GM23338 (cell line): Measurements from ENCODE around the gene PRPF18. TPM values are rescaled to one million over a fixed set of nuclear protein-coding genes. Genes with fewer than 3 reads are reported as not detected.

Experiments used
- ATAC-seq: fragments of 200-7000 bp; cut with Tn5 transposase; 3 replicates; pipeline ENCODE4 v1.9.1; 2020
- DNase-seq: peaks from one replicate; pipeline ENCODE4 v3.0.0-alpha.2; 2015; ENCODE audit warnings: low spot score
- H2AFZ ChIP-seq: fragments of 200-600 bp; sonication (generic); 2 replicates; pipeline ENCODE4 v1.8.0; 2016; ENCODE audit warnings: antibody characterized with exemption, mild to moderate bottlenecking, moderate library complexity
- H3F3A ChIP-seq: fragments of 200-600 bp; sonication (generic); replicated peaks from 2 replicates; pipeline ENCODE4 v1.8.0; 2017; ENCODE audit warnings: antibody characterized with exemption, mixed run types, low read depth
- H3K27ac ChIP-seq: fragments of 200-600 bp; sonication (generic); 2 replicates; pipeline ENCODE4 v1.6.1; 2016; ENCODE audit warnings: low read depth
- H3K27me3 ChIP-seq: fragments of 200-600 bp; sonication (generic); 2 replicates; pipeline ENCODE4 v1.8.0; 2016; ENCODE audit warnings: mild to moderate bottlenecking, mixed run types, moderate library complexity; ENCODE audit not compliant: insufficient read depth
- H3K36me3 ChIP-seq: fragments of 200-600 bp; sonication (generic); 2 replicates; pipeline ENCODE4 v1.8.0; 2016; ENCODE audit warnings: mild to moderate bottlenecking; ENCODE audit not compliant: insufficient read depth
- H3K4me1 ChIP-seq: fragments of 200-600 bp; sonication (generic); 2 replicates; pipeline ENCODE4 v1.8.0; 2016; ENCODE audit warnings: mild to moderate bottlenecking, moderate library complexity; ENCODE audit not compliant: insufficient read depth
- H3K4me2 ChIP-seq: fragments of 200-600 bp; sonication (generic); 2 replicates; pipeline ENCODE4 v1.7.1; 2017; ENCODE audit warnings: mixed run types
- H3K4me3 ChIP-seq: fragments of 200-600 bp; sonication (generic); 2 replicates; pipeline ENCODE4 v1.6.1; 2016; ENCODE audit warnings: mixed run types
- H3K79me2 ChIP-seq: fragments of 200-600 bp; sonication (generic); replicated peaks from 2 replicates; pipeline ENCODE4 v1.8.0; 2017; ENCODE audit warnings: mild to moderate bottlenecking; ENCODE audit not compliant: insufficient read depth
- H3K9me2 ChIP-seq: fragments of 200-600 bp; sonication (generic); 2 replicates; pipeline ENCODE4 v1.8.0; 2017; ENCODE audit not compliant: insufficient read depth
- H4K20me1 ChIP-seq: fragments of 200-600 bp; sonication (generic); replicated peaks from 2 replicates; pipeline ENCODE4 v1.8.0; 2017; ENCODE audit warnings: mild to moderate bottlenecking; ENCODE audit not compliant: insufficient read depth
- H3K27ac Mint-ChIP-seq: 2 replicates; pipeline ENCODE4 v1.8.0; 2020; ENCODE audit warnings: inconsistent platforms, mild to moderate bottlenecking, moderate library complexity, mixed read lengths
- H3K27me3 Mint-ChIP-seq: 3 replicates; pipeline ENCODE4 v1.8.0; 2022; ENCODE audit warnings: low read depth, mild to moderate bottlenecking, moderate library complexity, mixed read lengths, inconsistent platforms; ENCODE audit not compliant: insufficient read depth, poor library complexity
- H3K36me3 Mint-ChIP-seq: 3 replicates; pipeline ENCODE4 v1.8.0; 2021; ENCODE audit warnings: low read depth, mild to moderate bottlenecking, inconsistent platforms, moderate library complexity, mixed read lengths
- H3K4me1 Mint-ChIP-seq: 3 replicates; pipeline ENCODE4 v1.8.0; 2020; ENCODE audit warnings: mild to moderate bottlenecking, inconsistent platforms, mixed read lengths
- H3K4me3 Mint-ChIP-seq: 3 replicates; pipeline ENCODE4 v1.8.0; 2021; ENCODE audit warnings: moderate library complexity, mild to moderate bottlenecking, inconsistent platforms, mixed read lengths
- H3K9me3 Mint-ChIP-seq: 3 replicates; pipeline ENCODE4 v1.8.0; 2020; ENCODE audit warnings: moderate library complexity, mild to moderate bottlenecking, inconsistent platforms, mixed read lengths
- CREB1 ChIP-seq: fragments of 250-450 bp; sonication (Bioruptor Pico); IDR thresholded peaks from 2 replicates; pipeline ENCODE4 v1.5.0; 2020; ENCODE audit warnings: low read depth, mild to moderate bottlenecking, moderate library complexity
- JUNB ChIP-seq: IDR thresholded peaks from one replicate; pipeline ENCODE4 v1.6.1; 2016; ENCODE audit warnings: antibody characterized with exemption; ENCODE audit not compliant: unreplicated experiment
- NANOG ChIP-seq: IDR thresholded peaks from 2 replicates; pipeline ENCODE4 v1.6.1; 2016; ENCODE audit warnings: antibody characterized with exemption, borderline replicate concordance
- POLR2AphosphoS5 ChIP-seq: IDR thresholded peaks from 2 replicates; pipeline ENCODE4 v1.6.1; 2016; ENCODE audit warnings: antibody characterized with exemption, low read depth
- STAT1 ChIP-seq: IDR thresholded peaks from one replicate; pipeline ENCODE4 v1.6.1; 2016; ENCODE audit warnings: antibody characterized with exemption; ENCODE audit not compliant: unreplicated experiment
- ZNF114 ChIP-seq: fragments of 250-450 bp; sonication (Bioruptor Pico); IDR thresholded peaks from 2 replicates; pipeline ENCODE4 v1.5.0; 2020; ENCODE audit warnings: mild to moderate bottlenecking, moderate library complexity
- ZNF331 ChIP-seq: fragments of 250-450 bp; sonication (Bioruptor Pico); IDR thresholded peaks from 2 replicates; pipeline ENCODE4 v1.5.0; 2020; ENCODE audit warnings: low read depth, mild to moderate bottlenecking, moderate library complexity
- polyA plus RNA-seq: library from polyadenylated mRNA; unstranded; fragments of >200 nt; fragmentation: Nextera tagmentation; extraction: Ambion mirVana; gene quantifications from 2 replicates; pipeline ENCODE4 v1.2.1, GENCODE V29; 2016
- total RNA-seq: library from RNA; depleted of rRNA; stranded (reverse); fragments of >200 nt; shearing (Covaris generic); gene quantifications from 2 replicates; pipeline ENCODE4 v1.2.3, GENCODE V29; 2014
- TF ChIP-seq, protein P1 (sequence below): IDR thresholded peaks from one replicate; pipeline ENCODE4 v1.6.1; 2018; ENCODE audit warnings: antibody characterized with exemption; ENCODE audit not compliant: unreplicated experiment
- TF ChIP-seq, protein P2 (sequence below): fragments of 250-450 bp; sonication (Bioruptor Pico); IDR thresholded peaks from 2 replicates; pipeline ENCODE4 v1.5.0; 2020; ENCODE audit warnings: mild to moderate bottlenecking, moderate library complexity

Gene PRPF18
- total and polyA plus RNA-seq, 2 experiments from 2014 or later = 15.1 to 17.2 TPM

DNA sequence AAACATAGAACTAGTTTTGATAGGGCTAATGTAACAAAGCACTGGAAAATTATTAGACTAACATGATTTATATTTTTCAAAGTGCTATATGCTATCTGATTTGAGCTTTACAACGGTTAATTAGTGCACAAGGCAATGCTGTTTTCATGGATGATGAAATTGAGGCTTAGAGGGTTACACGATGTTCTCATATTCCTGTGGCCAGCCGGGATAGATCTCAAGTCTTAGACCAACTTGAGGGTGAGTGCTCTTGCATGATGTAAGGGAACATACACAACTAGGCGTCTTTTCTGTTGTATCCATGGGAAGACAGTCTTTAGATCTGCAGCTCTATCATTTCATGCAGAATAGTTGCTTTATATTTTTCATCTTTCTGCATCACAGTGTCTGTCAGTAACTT lies 4.1 kb downstream of the PRPF18 start:
- H3K4me1 Mint-ChIP-seq = peaks cover 8% of the 10 kb centered on the region; the same call in 2 of the 3 replicates
- H3K27me3 ChIP-seq = no peaks in the 10 kb centered on the region
- no peaks in the 10 kb centered on the region for H3K9me3 Mint-ChIP-seq
- H3K4me3 Mint-ChIP-seq = no peak overlapping the region
- peaks cover 40% of the 10 kb centered on the region for H3K79me2 ChIP-seq
- H3K36me3 ChIP-seq = no peaks in the 10 kb centered on the region
- H3K4me2 ChIP-seq = no peak overlapping the region
- H3K36me3 Mint-ChIP-seq = no peaks in the 10 kb centered on the region
- TF ChIP-seq, protein P1, sequence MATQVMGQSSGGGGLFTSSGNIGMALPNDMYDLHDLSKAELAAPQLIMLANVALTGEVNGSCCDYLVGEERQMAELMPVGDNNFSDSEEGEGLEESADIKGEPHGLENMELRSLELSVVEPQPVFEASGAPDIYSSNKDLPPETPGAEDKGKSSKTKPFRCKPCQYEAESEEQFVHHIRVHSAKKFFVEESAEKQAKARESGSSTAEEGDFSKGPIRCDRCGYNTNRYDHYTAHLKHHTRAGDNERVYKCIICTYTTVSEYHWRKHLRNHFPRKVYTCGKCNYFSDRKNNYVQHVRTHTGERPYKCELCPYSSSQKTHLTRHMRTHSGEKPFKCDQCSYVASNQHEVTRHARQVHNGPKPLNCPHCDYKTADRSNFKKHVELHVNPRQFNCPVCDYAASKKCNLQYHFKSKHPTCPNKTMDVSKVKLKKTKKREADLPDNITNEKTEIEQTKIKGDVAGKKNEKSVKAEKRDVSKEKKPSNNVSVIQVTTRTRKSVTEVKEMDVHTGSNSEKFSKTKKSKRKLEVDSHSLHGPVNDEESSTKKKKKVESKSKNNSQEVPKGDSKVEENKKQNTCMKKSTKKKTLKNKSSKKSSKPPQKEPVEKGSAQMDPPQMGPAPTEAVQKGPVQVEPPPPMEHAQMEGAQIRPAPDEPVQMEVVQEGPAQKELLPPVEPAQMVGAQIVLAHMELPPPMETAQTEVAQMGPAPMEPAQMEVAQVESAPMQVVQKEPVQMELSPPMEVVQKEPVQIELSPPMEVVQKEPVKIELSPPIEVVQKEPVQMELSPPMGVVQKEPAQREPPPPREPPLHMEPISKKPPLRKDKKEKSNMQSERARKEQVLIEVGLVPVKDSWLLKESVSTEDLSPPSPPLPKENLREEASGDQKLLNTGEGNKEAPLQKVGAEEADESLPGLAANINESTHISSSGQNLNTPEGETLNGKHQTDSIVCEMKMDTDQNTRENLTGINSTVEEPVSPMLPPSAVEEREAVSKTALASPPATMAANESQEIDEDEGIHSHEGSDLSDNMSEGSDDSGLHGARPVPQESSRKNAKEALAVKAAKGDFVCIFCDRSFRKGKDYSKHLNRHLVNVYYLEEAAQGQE = no peak
- no peak for TF ChIP-seq NANOG
- no peak for TF ChIP-seq STAT1
- TF ChIP-seq ZNF114 (CRISPR knock-in tag) = no peak
- no peak overlapping the region for H3K27ac Mint-ChIP-seq
- ATAC-seq = no peak
- peaks cover 5% of the 10 kb centered on the region for H3K27me3 Mint-ChIP-seq
- H4K20me1 ChIP-seq = no peaks in the 10 kb centered on the region; the same call in 1 of the 2 replicates
- H3F3A ChIP-seq = no peaks in the 10 kb centered on the region
- no peak overlapping the region for H3K4me3 ChIP-seq
- no peaks in the 10 kb centered on the region for H3K9me2 ChIP-seq
- DNase-seq = no peak
- no peak overlapping the region for H2AFZ ChIP-seq
- H3K27ac ChIP-seq = no peak overlapping the region
- no peaks in the 10 kb centered on the region for H3K4me1 ChIP-seq

DNA sequence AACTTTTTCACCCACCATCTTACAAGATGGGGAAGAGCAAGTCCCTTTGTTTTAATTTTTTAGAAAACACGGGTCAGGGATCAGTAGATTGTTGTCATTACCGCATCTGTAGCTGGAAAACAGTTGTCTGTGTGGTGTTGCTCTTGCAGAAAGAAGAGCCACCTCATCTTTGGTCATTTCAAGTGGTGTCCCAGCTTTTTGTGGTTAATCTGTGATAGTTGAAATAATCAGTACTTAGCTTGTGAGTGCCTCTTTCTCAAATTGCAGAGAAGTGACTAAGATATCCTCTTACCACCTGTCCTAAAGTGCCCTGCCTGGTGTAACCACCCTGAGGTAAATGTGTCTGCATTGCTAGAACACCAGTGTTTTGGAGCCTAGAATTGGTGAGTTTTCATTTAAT lies 5.5 kb downstream of the PRPF18 start:
- DNase-seq (no peak), ATAC-seq (no peak)
- H3F3A ChIP-seq = no peaks in the 10 kb centered on the region
- no peaks in the 10 kb centered on the region for H3K27me3 Mint-ChIP-seq
- no peak overlapping the region for H2AFZ ChIP-seq
- H3K27ac Mint-ChIP-seq = no peak overlapping the region
- no peak overlapping the region for H3K4me2 ChIP-seq
- no peak overlapping the region for H3K4me3 ChIP-seq
- no peaks in the 10 kb centered on the region for H3K27me3 ChIP-seq
- peaks cover 3% of the 10 kb centered on the region; the same call in 1 of the 3 replicates for H3K4me1 Mint-ChIP-seq
- no peaks in the 10 kb centered on the region for H3K36me3 Mint-ChIP-seq
- H3K27ac ChIP-seq = no peak overlapping the region
- no peaks in the 10 kb centered on the region for H3K9me2 ChIP-seq
- H3K9me3 Mint-ChIP-seq = no peaks in the 10 kb centered on the region
- H3K79me2 ChIP-seq = peaks cover 36% of the 10 kb centered on the region
- no peaks in the 10 kb centered on the region for H3K4me1 ChIP-seq
- H3K36me3 ChIP-seq = no peaks in the 10 kb centered on the region
- H4K20me1 ChIP-seq = no peaks in the 10 kb centered on the region; the same call in 1 of the 2 replicates
- H3K4me3 Mint-ChIP-seq = no peak overlapping the region
- TF ChIP-seq ZNF331 = no peak
- no peak for TF ChIP-seq ZNF114 (CRISPR knock-in tag)
- TF ChIP-seq CREB1 (CRISPR knock-in tag) = no peak
- TF ChIP-seq, protein P2, sequence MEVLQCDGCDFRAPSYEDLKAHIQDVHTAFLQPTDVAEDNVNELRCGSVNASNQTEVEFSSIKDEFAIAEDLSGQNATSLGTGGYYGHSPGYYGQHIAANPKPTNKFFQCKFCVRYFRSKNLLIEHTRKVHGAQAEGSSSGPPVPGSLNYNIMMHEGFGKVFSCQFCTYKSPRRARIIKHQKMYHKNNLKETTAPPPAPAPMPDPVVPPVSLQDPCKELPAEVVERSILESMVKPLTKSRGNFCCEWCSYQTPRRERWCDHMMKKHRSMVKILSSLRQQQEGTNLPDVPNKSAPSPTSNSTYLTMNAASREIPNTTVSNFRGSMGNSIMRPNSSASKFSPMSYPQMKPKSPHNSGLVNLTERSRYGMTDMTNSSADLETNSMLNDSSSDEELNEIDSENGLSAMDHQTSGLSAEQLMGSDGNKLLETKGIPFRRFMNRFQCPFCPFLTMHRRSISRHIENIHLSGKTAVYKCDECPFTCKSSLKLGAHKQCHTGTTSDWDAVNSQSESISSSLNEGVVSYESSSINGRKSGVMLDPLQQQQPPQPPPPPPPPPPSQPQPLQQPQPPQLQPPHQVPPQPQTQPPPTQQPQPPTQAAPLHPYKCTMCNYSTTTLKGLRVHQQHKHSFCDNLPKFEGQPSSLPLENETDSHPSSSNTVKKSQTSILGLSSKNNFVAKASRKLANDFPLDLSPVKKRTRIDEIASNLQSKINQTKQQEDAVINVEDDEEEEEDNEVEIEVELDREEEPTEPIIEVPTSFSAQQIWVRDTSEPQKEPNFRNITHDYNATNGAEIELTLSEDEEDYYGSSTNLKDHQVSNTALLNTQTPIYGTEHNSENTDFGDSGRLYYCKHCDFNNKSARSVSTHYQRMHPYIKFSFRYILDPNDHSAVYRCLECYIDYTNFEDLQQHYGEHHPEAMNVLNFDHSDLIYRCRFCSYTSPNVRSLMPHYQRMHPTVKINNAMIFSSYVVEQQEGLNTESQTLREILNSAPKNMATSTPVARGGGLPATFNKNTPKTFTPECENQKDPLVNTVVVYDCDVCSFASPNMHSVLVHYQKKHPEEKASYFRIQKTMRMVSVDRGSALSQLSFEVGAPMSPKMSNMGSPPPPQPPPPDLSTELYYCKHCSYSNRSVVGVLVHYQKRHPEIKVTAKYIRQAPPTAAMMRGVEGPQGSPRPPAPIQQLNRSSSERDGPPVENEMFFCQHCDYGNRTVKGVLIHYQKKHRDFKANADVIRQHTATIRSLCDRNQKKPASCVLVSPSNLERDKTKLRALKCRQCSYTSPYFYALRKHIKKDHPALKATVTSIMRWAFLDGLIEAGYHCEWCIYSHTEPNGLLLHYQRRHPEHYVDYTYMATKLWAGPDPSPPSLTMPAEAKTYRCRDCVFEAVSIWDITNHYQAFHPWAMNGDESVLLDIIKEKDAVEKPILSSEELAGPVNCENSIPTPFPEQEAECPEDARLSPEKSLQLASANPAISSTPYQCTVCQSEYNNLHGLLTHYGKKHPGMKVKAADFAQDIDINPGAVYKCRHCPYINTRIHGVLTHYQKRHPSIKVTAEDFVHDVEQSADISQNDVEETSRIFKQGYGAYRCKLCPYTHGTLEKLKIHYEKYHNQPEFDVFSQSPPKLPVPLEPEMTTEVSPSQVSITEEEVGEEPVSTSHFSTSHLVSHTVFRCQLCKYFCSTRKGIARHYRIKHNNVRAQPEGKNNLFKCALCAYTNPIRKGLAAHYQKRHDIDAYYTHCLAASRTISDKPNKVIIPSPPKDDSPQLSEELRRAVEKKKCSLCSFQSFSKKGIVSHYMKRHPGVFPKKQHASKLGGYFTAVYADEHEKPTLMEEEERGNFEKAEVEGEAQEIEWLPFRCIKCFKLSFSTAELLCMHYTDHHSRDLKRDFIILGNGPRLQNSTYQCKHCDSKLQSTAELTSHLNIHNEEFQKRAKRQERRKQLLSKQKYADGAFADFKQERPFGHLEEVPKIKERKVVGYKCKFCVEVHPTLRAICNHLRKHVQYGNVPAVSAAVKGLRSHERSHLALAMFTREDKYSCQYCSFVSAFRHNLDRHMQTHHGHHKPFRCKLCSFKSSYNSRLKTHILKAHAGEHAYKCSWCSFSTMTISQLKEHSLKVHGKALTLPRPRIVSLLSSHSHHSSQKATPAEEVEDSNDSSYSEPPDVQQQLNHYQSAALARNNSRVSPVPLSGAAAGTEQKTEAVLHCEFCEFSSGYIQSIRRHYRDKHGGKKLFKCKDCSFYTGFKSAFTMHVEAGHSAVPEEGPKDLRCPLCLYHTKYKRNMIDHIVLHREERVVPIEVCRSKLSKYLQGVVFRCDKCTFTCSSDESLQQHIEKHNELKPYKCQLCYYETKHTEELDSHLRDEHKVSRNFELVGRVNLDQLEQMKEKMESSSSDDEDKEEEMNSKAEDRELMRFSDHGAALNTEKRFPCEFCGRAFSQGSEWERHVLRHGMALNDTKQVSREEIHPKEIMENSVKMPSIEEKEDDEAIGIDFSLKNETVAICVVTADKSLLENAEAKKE (CRISPR knock-in tag) = no peak
- TF ChIP-seq, protein P1 = no peak
- no peak for TF ChIP-seq POLR2AphosphoS5
- TF ChIP-seq JUNB = no peak
